Ovary (tissue), 9 donors: ENCODE data around the gene ETHE1. TPM values are rescaled to one million over a fixed set of nuclear protein-coding genes. Genes with fewer than 3 reads are reported as not detected.

Experiments
- DNase-seq, 5 donors: peaks; one replicate each; pipeline ENCODE4 v3.0.0-alpha.2; 2019 to 2020
- H3K27ac ChIP-seq, 2 donors: fragments of 200-600 bp; one replicate each; pipeline versions ENCODE4 v1.5.1 to v1.8.0; 2019 to 2022
- H3K27me3 ChIP-seq: fragments of 200-600 bp; one replicate; pipeline ENCODE4 v1.8.0; 2022
- H3K36me3 ChIP-seq: fragments of 200-600 bp; sonication (generic); one replicate; pipeline ENCODE4 v1.5.1; 2019
- H3K4me1 ChIP-seq: one replicate; pipeline ENCODE4 v1.8.1; 2013; ENCODE audit warnings: mild to moderate bottlenecking, moderate library complexity; ENCODE audit not compliant: insufficient read depth
- H3K4me3 ChIP-seq: fragments of 200-600 bp; sonication (generic); one replicate; pipeline ENCODE4 v1.5.1; 2017
- H3K9me3 ChIP-seq, 2 donors: fragments of 200-600 bp in 1 of 2; sonication (generic) in 1 of 2; one replicate each; pipeline versions ENCODE4 v1.5.1 to v1.8.1; 2013 to 2019; ENCODE audit warnings: mild to moderate bottlenecking in 1 of 2, moderate library complexity in 1 of 2
- CTCF ChIP-seq, 3 donors: fragments of 450-650 bp in 2 of 3; fragments of 200-600 bp in 1 of 3; IDR thresholded peaks; one replicate each; pipeline versions ENCODE4 v1.5.1 to v1.8.0; 2016 to 2022; ENCODE audit warnings: antibody characterized with exemption in 3 of 3, mild to moderate bottlenecking in 1 of 3
- EP300 ChIP-seq: sonication (generic); formaldehyde crosslinking; IDR thresholded peaks from one replicate; pipeline ENCODE4 v1.6.1; 2017; ENCODE audit warnings: antibody characterized with exemption
- POLR2A ChIP-seq: fragments of 450-650 bp; IDR thresholded peaks from one replicate; pipeline ENCODE4 v1.6.1; 2017; ENCODE audit warnings: antibody characterized with exemption, mild to moderate bottlenecking, moderate library complexity
- WGBS, 3 donors: extraction: QIAGEN DNeasy Blood & Tissue Kit in 1 of 3; methylation state at CpG; one replicate each; pipeline versions ENCODE4 v1.1.5 to v1.1.7; 2013 to 2017; 5-methylcytosine and 5-hydroxymethylcytosine counted together
- intact Hi-C, 4 donors: fragments of 100-400 bp; cut with DNase I; formaldehyde crosslinking; loops; one replicate each; pipeline versions ENCODE4 v1.11.0 to v1.15.1; 2022 to 2023
- polyA plus RNA-seq, 2 donors: library from polyadenylated mRNA; stranded (reverse); fragments of 200-250 nt in 1 of 2; fragments of 350-450 nt in 1 of 2; fragmentation: Illumina TruSeq in 1 of 2; extraction: RNeasy Lipid Tissue Mini Kit (QIAGEN cat#74804) in 1 of 2; gene quantifications; one replicate each; pipeline ENCODE4 v1.2.3, GENCODE V29; 2013 to 2014
- total RNA-seq, 7 donors: library from RNA; depleted of rRNA in 2 of 7; stranded (reverse); fragments of >200 nt in 2 of 7; fragmentation: NEBNext Ultra II Directional in 3 of 7; extraction: Animal tissue kit (Norgen Biotek cat#: 25700) in 3 of 7; gene quantifications; one replicate each; pipeline versions ENCODE4 v1.1.0 to v1.2.4, GENCODE V29; 2016 to 2023
- donor health status: DM: no; HTN: no; CAD: no; lungs with moderate emphysema.
- donor health status: DM: no; HTN: no; CAD: no.
- donor health status: Bipolar disorder and iron deficiency.
- donor health status: DM: yes; HTN: yes; CAD: no.
- donor health status: DM: no; HTN: no; CAD: no.
- donor health status: DM: yes; HTN: yes; CAD: no.

Gene ETHE1
- total and polyA plus RNA-seq, 9 donors: 16.1 to 28.7 (median 24.0) TPM

DNA sequence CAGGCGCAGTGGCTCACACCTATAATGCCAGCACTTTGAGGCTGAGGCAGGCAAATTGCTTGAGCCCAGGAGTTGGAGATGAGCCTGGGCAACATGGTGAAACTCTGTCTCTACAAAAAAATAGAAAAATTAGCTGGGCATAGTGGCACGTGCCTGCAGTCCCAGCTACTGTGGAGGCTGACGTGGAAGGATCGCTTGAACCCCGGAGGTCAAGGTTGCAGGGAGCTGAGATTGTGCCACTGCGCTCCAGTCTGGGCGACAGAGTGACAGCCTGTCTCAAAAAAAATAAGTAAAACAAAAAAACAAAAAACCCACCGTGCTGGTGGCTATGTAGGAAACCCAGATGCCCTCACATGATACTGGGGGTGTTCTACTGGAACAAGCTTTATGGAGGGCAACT is 38.8 kb downstream of the ETHE1 start:
- intact Hi-C loops: no loop called here
- DNase-seq: no peak
- H3K4me3 ChIP-seq: no peak overlapping the region
- no peak for TF ChIP-seq EP300
- TF ChIP-seq CTCF (IDR thresholded peaks at IDR 0.05): no peak
- no peak for TF ChIP-seq POLR2A
- no peaks in the 10 kb centered on the region for H3K36me3 ChIP-seq
- WGBS, 3 donors: 82 to 93% (median 83%) methylated on average over 8 of the region's 8 CpGs
- H3K27me3 ChIP-seq: no peaks in the 10 kb centered on the region
- no peaks in the 10 kb centered on the region for H3K4me1 ChIP-seq
- H3K9me3 ChIP-seq: no peaks in the 10 kb centered on the region
- H3K27ac ChIP-seq: no peak overlapping the region

- H3K36me3 ChIP-seq: no peaks in the 10 kb centered on the region
- no peak for TF ChIP-seq CTCF (IDR thresholded peaks at IDR 0.05)
- TF ChIP-seq EP300: no peak
- TF ChIP-seq POLR2A: no peak
- no peaks in the 10 kb centered on the region for H3K27me3 ChIP-seq
- no peak overlapping the region for H3K27ac ChIP-seq
- WGBS, 3 donors: 85 to 93% (median 90%) methylated on average over 7 of the region's 7 CpGs
- no peak overlapping the region for H3K4me3 ChIP-seq
- no peaks in the 10 kb centered on the region for H3K4me1 ChIP-seq
- no peaks in the 10 kb centered on the region for H3K9me3 ChIP-seq
- no peak for DNase-seq
- intact Hi-C loops: no loop called here
Measured at GRCh38 chr19:43486412-43486811, 40.6 kb downstream of the ETHE1 start.

- intact Hi-C loops: no loop called here
- TF ChIP-seq EP300 (no peak), CTCF (IDR thresholded peaks at IDR 0.05) (no peak), POLR2A (no peak)
- Histone ChIP-seq H3K27me3 (no peaks in the 10 kb centered on the region), H3K27ac (no peak overlapping the region), H3K9me3 (no peaks in the 10 kb centered on the region), H3K4me3 (no peak overlapping the region), H3K4me1 (no peaks in the 10 kb centered on the region), H3K36me3 (no peaks in the 10 kb centered on the region)
- no peak for DNase-seq
- 68 to 77% (median 75%) methylated on average over 6 of the region's 6 CpGs for WGBS, 3 donors
Measured at GRCh38 chr19:43485951-43486350, 41.0 kb downstream of the ETHE1 start.

GRCh38 chr19:43483281-43483680 is 43.7 kb downstream of the ETHE1 start:
- no peaks in the 10 kb centered on the region for H3K36me3 ChIP-seq
- 91 to 95% (median 94%) methylated on average over 6 of the region's 6 CpGs for WGBS, 3 donors
- H3K9me3 ChIP-seq: no peaks in the 10 kb centered on the region
- H3K27ac ChIP-seq: no peak overlapping the region
- no peak overlapping the region for H3K4me3 ChIP-seq
- no peak for DNase-seq
- H3K4me1 ChIP-seq: no peaks in the 10 kb centered on the region
- intact Hi-C loops: no loop called here
- no peak for TF ChIP-seq CTCF (IDR thresholded peaks at IDR 0.05)
- no peak for TF ChIP-seq POLR2A
- no peak for TF ChIP-seq EP300
- no peaks in the 10 kb centered on the region for H3K27me3 ChIP-seq

- WGBS, 3 donors: 83 to 90% (median 84%) methylated on average over 4 of the region's 4 CpGs
- Histone ChIP-seq H3K4me3 (no peak overlapping the region), H3K27ac (no peak overlapping the region), H3K36me3 (no peaks in the 10 kb centered on the region), H3K4me1 (no peaks in the 10 kb centered on the region), H3K27me3 (no peaks in the 10 kb centered on the region), H3K9me3 (no peaks in the 10 kb centered on the region)
- no peak for DNase-seq
- intact Hi-C loops: no loop called here
- no peak for TF ChIP-seq EP300
- no peak for TF ChIP-seq CTCF (IDR thresholded peaks at IDR 0.05)
- no peak for TF ChIP-seq POLR2A
Measured at GRCh38 chr19:43482193-43482592, 44.8 kb downstream of the ETHE1 start.
